Measurements from ENCODE around the gene DZIP1L. TPM values are rescaled to one million over a fixed set of nuclear protein-coding genes. Genes with fewer than 3 reads are reported as not detected.
A peak's percentile ranks its signal among the peaks of the same experiment; 100 is the strongest.

Gene DZIP1L
- total RNA-seq, 1 donor from 2014 or later: 23.4 TPM

- Mint-ChIP-seq H3K36me3 (ENCODE audit: unreplicated experiment) (peaks cover 3% of the 10 kb centered on the region), H3K4me3 (ENCODE audit: unreplicated experiment) (no peak overlapping the region), H3K9me3 (ENCODE audit: unreplicated experiment) (peaks cover 7% of the 10 kb centered on the region), H3K27ac (ENCODE audit: unreplicated experiment) (no peak overlapping the region), H3K27me3 (ENCODE audit: unreplicated experiment) (no peaks in the 10 kb centered on the region), H3K4me1 (ENCODE audit: unreplicated experiment) (peaks cover 25% of the 10 kb centered on the region)
- no peak for DNase-seq (ENCODE audit: extremely low spot score, unreplicated experiment)
- no peak for TF ChIP-seq CTCF (IDR thresholded peaks at IDR 0.05)
These were observed 69.3 kb downstream of the DZIP1L start for GRCh38 chr3:138046085-138046484.

DNA sequence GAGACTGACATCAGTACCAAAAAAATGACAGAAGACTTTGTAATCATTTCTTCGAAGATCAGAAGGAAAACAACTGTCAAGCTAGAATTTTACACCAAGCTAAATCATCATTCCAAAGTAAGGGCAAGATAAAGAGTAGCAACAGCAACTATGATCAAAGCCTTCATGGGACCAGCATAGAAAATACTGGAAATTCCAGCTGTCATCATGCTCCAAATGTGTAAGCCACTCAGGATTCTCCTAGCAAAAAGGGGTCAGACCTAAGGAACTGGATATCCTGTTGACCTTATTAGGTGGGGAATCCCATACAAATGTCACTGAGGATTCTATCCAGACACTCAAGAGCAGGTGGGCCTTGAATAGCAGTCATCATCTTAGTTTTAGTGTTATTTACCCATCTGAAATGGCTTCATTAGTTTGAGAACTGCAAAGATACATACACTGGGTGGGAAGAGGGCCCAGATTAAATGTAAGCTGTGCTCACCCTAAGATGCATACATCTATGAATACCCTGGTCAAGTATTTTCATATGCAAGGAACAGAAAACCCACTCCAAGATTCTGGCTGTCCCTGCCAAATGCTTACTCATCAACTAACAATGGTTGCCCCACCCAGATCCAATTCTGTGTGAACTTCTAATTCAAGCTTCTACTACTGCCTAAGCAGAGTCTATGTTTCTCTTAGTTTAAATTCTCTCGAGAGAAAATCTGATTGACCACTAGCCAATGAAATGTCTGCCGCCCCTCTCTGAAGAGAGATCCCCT is 72.0 kb downstream of the DZIP1L start:
- peak overlapping the region; percentile 33 for H3K27ac Mint-ChIP-seq (ENCODE audit: unreplicated experiment)
- peaks cover 5% of the 10 kb centered on the region for H3K36me3 Mint-ChIP-seq (ENCODE audit: unreplicated experiment)
- H3K4me1 Mint-ChIP-seq (ENCODE audit: unreplicated experiment): peaks cover 25% of the 10 kb centered on the region
- TF ChIP-seq CTCF (IDR thresholded peaks at IDR 0.05): no peak
- DNase-seq (ENCODE audit: extremely low spot score, unreplicated experiment): no peak
- no peaks in the 10 kb centered on the region for H3K27me3 Mint-ChIP-seq (ENCODE audit: unreplicated experiment)
- H3K4me3 Mint-ChIP-seq (ENCODE audit: unreplicated experiment): no peak overlapping the region
- H3K9me3 Mint-ChIP-seq (ENCODE audit: unreplicated experiment): peaks cover 7% of the 10 kb centered on the region

- H3K36me3 Mint-ChIP-seq (ENCODE audit: unreplicated experiment): peaks cover 6% of the 10 kb centered on the region
- H3K27me3 Mint-ChIP-seq (ENCODE audit: unreplicated experiment): no peaks in the 10 kb centered on the region
- peaks cover 25% of the 10 kb centered on the region for H3K4me1 Mint-ChIP-seq (ENCODE audit: unreplicated experiment)
- H3K27ac Mint-ChIP-seq (ENCODE audit: unreplicated experiment): no peak overlapping the region
- TF ChIP-seq CTCF (IDR thresholded peaks at IDR 0.05): no peak
- H3K4me3 Mint-ChIP-seq (ENCODE audit: unreplicated experiment): no peak overlapping the region
- H3K9me3 Mint-ChIP-seq (ENCODE audit: unreplicated experiment): peaks cover 7% of the 10 kb centered on the region
- DNase-seq (ENCODE audit: extremely low spot score, unreplicated experiment): no peak
These were observed 73.4 kb downstream of the DZIP1L start for GRCh38 chr3:138042043-138042442.

DNA sequence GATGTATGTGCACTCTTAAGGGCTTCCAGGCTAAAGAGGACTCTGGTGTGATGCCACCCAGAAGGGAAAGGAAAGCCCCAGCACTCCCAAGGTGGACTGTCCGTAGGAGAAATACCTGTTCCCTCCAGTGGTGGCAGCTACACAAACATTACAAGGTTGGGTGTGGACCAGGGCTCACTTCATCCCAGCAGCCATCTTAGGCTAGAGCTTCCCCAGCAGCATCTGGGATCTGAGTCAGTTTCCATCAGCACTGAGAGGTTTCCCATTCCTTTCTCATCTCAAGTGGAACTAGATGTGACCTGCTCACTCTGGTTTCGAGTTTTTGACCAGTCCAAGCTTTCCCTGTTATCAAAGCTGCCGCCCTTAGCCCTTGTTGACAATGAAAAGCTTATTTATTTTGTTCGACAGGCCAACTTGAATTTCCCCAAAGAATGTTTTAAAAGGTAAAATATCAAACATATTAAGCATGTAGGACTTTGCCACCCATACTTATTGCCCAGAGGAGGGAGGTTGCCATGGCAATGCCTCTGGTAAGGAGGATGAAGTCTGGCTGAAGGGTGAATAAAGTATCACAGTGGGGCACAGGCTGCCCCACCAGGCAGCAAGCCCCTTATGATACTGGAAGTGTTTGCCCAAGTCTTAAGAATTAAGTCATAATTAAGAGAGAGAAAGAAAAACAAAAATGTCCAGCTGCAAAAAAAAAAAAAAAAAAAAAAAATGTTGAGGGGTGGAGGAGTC is 76.5 kb downstream of the DZIP1L start:
- no peak overlapping the region for H3K27ac Mint-ChIP-seq (ENCODE audit: unreplicated experiment)
- DNase-seq (ENCODE audit: extremely low spot score, unreplicated experiment): no peak
- TF ChIP-seq CTCF (IDR thresholded peaks at IDR 0.05): no peak
- H3K27me3 Mint-ChIP-seq (ENCODE audit: unreplicated experiment): no peaks in the 10 kb centered on the region
- H3K9me3 Mint-ChIP-seq (ENCODE audit: unreplicated experiment): no peaks in the 10 kb centered on the region
- no peak overlapping the region for H3K4me3 Mint-ChIP-seq (ENCODE audit: unreplicated experiment)
- peaks cover 15% of the 10 kb centered on the region for H3K4me1 Mint-ChIP-seq (ENCODE audit: unreplicated experiment)
- H3K36me3 Mint-ChIP-seq (ENCODE audit: unreplicated experiment): peaks cover 10% of the 10 kb centered on the region

DNA sequence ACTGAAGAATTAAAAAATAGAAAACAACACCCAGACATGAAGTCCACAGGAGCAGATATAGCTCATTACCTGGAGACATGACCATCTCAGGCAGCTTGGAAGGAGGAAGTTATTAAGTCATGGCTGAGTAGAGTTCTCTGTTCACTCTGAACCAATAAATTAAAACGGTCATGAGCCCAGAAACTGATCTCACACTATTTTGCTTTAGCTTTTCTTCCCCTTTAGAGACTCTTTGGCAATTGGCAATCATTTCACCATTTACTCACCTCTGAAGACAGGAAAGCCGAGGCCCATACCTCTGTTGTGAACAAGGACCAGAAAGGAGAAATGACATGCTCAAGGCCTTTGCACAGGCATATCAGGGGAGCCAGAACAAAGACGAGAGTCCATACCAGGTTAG is 78.8 kb downstream of the DZIP1L start:
- no peaks in the 10 kb centered on the region for H3K9me3 Mint-ChIP-seq (ENCODE audit: unreplicated experiment)
- H3K4me1 Mint-ChIP-seq (ENCODE audit: unreplicated experiment): no peaks in the 10 kb centered on the region
- TF ChIP-seq CTCF (IDR thresholded peaks at IDR 0.05): no peak
- DNase-seq (ENCODE audit: extremely low spot score, unreplicated experiment): no peak
- H3K27ac Mint-ChIP-seq (ENCODE audit: unreplicated experiment): no peak overlapping the region
- no peaks in the 10 kb centered on the region for H3K27me3 Mint-ChIP-seq (ENCODE audit: unreplicated experiment)
- no peak overlapping the region for H3K4me3 Mint-ChIP-seq (ENCODE audit: unreplicated experiment)
- peaks cover 10% of the 10 kb centered on the region for H3K36me3 Mint-ChIP-seq (ENCODE audit: unreplicated experiment)
